Measurements from ENCODE around the gene ZP4.
A peak's percentile ranks its signal among the peaks of the same experiment; 100 is the strongest.

The ZP4 gene

GRCh38 chr1:237873487-237874211 is 17.1 kb downstream of the ZP4 start:
- H3K4me2 ChIP-seq (ENCODE audit: insufficient read depth, low read length), result no peak overlapping the region

GRCh38 chr1:237868817-237869600 is 21.7 kb downstream of the ZP4 start:
- H3K27me3 ChIP-seq (ENCODE audit: insufficient read depth, low read length, poor library complexity), result no peaks in the 10 kb centered on the region
- H3K4me2 ChIP-seq (ENCODE audit: insufficient read depth, low read length), result no peak overlapping the region
- no peaks in the 10 kb centered on the region for H3K36me3 ChIP-seq (ENCODE audit: insufficient read depth, low read length)
- DNase-seq (no peak), ATAC-seq (ENCODE audit: insufficient read depth, low read depth) (no peak)
- H3K4me3 ChIP-seq (ENCODE audit: low read depth in 1 of 2, low read length in 2 of 2), result no peak overlapping the region
- peaks cover 7% of the 10 kb centered on the region; the same call in 1 of the 2 replicates for H3K4me1 ChIP-seq (ENCODE audit: insufficient read depth, low read length)
- no peak for TF ChIP-seq EZH2 (IDR thresholded peaks at IDR 0.05; ENCODE audit: borderline replicate concordance, low read depth, low read length, severe bottlenecking)
- no peak for TF ChIP-seq CTCF (IDR thresholded peaks at IDR 0.05; ENCODE audit: borderline replicate concordance, extremely low read depth, low read length, poor library complexity, severe bottlenecking)
- no peak overlapping the region for H2AFZ ChIP-seq (ENCODE audit: low read depth, low read length)
- H3K79me2 ChIP-seq (ENCODE audit: insufficient read depth, low read length), result no peaks in the 10 kb centered on the region
- H3K9ac ChIP-seq (ENCODE audit: low read depth, low read length), result no peak overlapping the region
- no peaks in the 10 kb centered on the region for H4K20me1 ChIP-seq (ENCODE audit: insufficient read depth, low read length)
- no peaks in the 10 kb centered on the region for H3K9me3 ChIP-seq (ENCODE audit: insufficient read depth, low read length, severe bottlenecking)
- no peak overlapping the region for H3K27ac ChIP-seq (ENCODE audit: low read length)

More at GRCh38 chr1:237873487-237874211, 17.1 kb downstream of the ZP4 start:
- H3K9me3 ChIP-seq (ENCODE audit: insufficient read depth, low read length, severe bottlenecking), result no peaks in the 10 kb centered on the region
- no peaks in the 10 kb centered on the region for H3K4me1 ChIP-seq (ENCODE audit: insufficient read depth, low read length)
- H3K27ac ChIP-seq (ENCODE audit: low read length), result no peak overlapping the region
- H3K27me3 ChIP-seq (ENCODE audit: insufficient read depth, low read length, poor library complexity), result no peaks in the 10 kb centered on the region
- H4K20me1 ChIP-seq (ENCODE audit: insufficient read depth, low read length), result no peaks in the 10 kb centered on the region
- DNase-seq (no peak), ATAC-seq (ENCODE audit: insufficient read depth, low read depth) (peak; percentile 22; the same call in 1 of the 3 replicates)
- H3K36me3 ChIP-seq (ENCODE audit: insufficient read depth, low read length), result no peaks in the 10 kb centered on the region
- no peak for TF ChIP-seq EZH2 (IDR thresholded peaks at IDR 0.05; ENCODE audit: borderline replicate concordance, low read depth, low read length, severe bottlenecking)
- TF ChIP-seq CTCF (IDR thresholded peaks at IDR 0.05; ENCODE audit: borderline replicate concordance, extremely low read depth, low read length, poor library complexity, severe bottlenecking), result no peak
- no peak overlapping the region for H2AFZ ChIP-seq (ENCODE audit: low read depth, low read length)
- no peak overlapping the region for H3K4me3 ChIP-seq (ENCODE audit: low read depth in 1 of 2, low read length in 2 of 2)
- H3K79me2 ChIP-seq (ENCODE audit: insufficient read depth, low read length), result no peaks in the 10 kb centered on the region
- no peak overlapping the region for H3K9ac ChIP-seq (ENCODE audit: low read depth, low read length)

GRCh38 chr1:237867380-237867888 is 23.3 kb downstream of the ZP4 start:
- H3K4me1 ChIP-seq (ENCODE audit: insufficient read depth, low read length), result peaks cover 7% of the 10 kb centered on the region; the same call in 1 of the 2 replicates
- H3K4me3 ChIP-seq (ENCODE audit: low read depth in 1 of 2, low read length in 2 of 2), result no peak overlapping the region
- no peak overlapping the region for H3K27ac ChIP-seq (ENCODE audit: low read length)
- ATAC-seq (ENCODE audit: insufficient read depth, low read depth), result no peak
- DNase-seq, result no peak
- H3K27me3 ChIP-seq (ENCODE audit: insufficient read depth, low read length, poor library complexity), result no peaks in the 10 kb centered on the region
- no peak overlapping the region for H3K4me2 ChIP-seq (ENCODE audit: insufficient read depth, low read length)
- H2AFZ ChIP-seq (ENCODE audit: low read depth, low read length), result no peak overlapping the region
- no peaks in the 10 kb centered on the region for H4K20me1 ChIP-seq (ENCODE audit: insufficient read depth, low read length)
- H3K9ac ChIP-seq (ENCODE audit: low read depth, low read length), result no peak overlapping the region
- no peaks in the 10 kb centered on the region for H3K36me3 ChIP-seq (ENCODE audit: insufficient read depth, low read length)
- no peaks in the 10 kb centered on the region for H3K79me2 ChIP-seq (ENCODE audit: insufficient read depth, low read length)
- TF ChIP-seq CTCF (IDR thresholded peaks at IDR 0.05; ENCODE audit: borderline replicate concordance, extremely low read depth, low read length, poor library complexity, severe bottlenecking) (no peak), EZH2 (IDR thresholded peaks at IDR 0.05; ENCODE audit: borderline replicate concordance, low read depth, low read length, severe bottlenecking) (no peak)
- no peaks in the 10 kb centered on the region for H3K9me3 ChIP-seq (ENCODE audit: insufficient read depth, low read length, severe bottlenecking)

Data from DND-41 (cell line).